ENCODE measurements around the gene P2RX2.

P2RX2 gene

GRCh38 chr12:132620113-132620898, 1.7 kb downstream of the P2RX2 start:
- no peak for DNase-seq (ENCODE audit: low spot score)

GRCh38 chr12:132620899-132621656, 2.5 kb downstream of the P2RX2 start:
- DNase-seq (ENCODE audit: low spot score) = no peak

- no peak for DNase-seq (ENCODE audit: low spot score)
Observed at GRCh38 chr12:132621657-132622435, 3.3 kb downstream of the P2RX2 start.

- peak; percentile 75 for DNase-seq (ENCODE audit: low spot score)
Observed at GRCh38 chr12:132622437-132623071, 4.0 kb downstream of the P2RX2 start.

GRCh38 chr12:132623072-132623869, 4.7 kb downstream of the P2RX2 start:
- DNase-seq (ENCODE audit: low spot score) = no peak

GRCh38 chr12:132624186-132624855, 5.7 kb downstream of the P2RX2 start:
- no peak for DNase-seq (ENCODE audit: low spot score)

GRCh38 chr12:132624910-132625630, 6.5 kb downstream of the P2RX2 start:
- DNase-seq (ENCODE audit: low spot score) = no peak

GRCh38 chr12:132625731-132626430, 7.3 kb downstream of the P2RX2 start:
- no peak for DNase-seq (ENCODE audit: low spot score)

GRCh38 chr12:132629330-132629729, 10.8 kb downstream of the P2RX2 start:
- DNase-seq (ENCODE audit: low spot score) = no peak

- DNase-seq (ENCODE audit: low spot score) = no peak
Observed at GRCh38 chr12:132630672-132631071, 12.1 kb downstream of the P2RX2 start.

GRCh38 chr12:132631666-132632065, 13.1 kb downstream of the P2RX2 start:
- DNase-seq (ENCODE audit: low spot score) = no peak

GRCh38 chr12:132632521-132633228, 14.1 kb downstream of the P2RX2 start:
- DNase-seq (ENCODE audit: low spot score) = no peak

GRCh38 chr12:132633398-132633797, 14.8 kb downstream of the P2RX2 start:
- no peak for DNase-seq (ENCODE audit: low spot score)

GRCh38 chr12:132633901-132634300, 15.3 kb downstream of the P2RX2 start:
- DNase-seq (ENCODE audit: low spot score) = no peak

GRCh38 chr12:132634411-132634990, 15.9 kb downstream of the P2RX2 start:
- DNase-seq (ENCODE audit: low spot score) = no peak

- DNase-seq (ENCODE audit: low spot score) = no peak
Observed at GRCh38 chr12:132635076-132635955, 16.7 kb downstream of the P2RX2 start.

- no peak for DNase-seq (ENCODE audit: low spot score)
Observed at GRCh38 chr12:132637811-132638210, 19.2 kb downstream of the P2RX2 start.

Data from AG08395 (cell line).